ENCODE results near the gene DRAM2.

Gene DRAM2

GRCh38 chr1:111126354-111126753, 13.5 kb downstream of the DRAM2 start:
- H3K36me3 ChIP-seq (ENCODE audit: control insufficient read depth in 2 of 2, insufficient read depth in 1 of 2, low read length in 2 of 2): peaks cover 22 to 58% of the 10 kb centered on the region in 2 experiments
- CTCF ChIA-PET: no interaction called here

DNA sequence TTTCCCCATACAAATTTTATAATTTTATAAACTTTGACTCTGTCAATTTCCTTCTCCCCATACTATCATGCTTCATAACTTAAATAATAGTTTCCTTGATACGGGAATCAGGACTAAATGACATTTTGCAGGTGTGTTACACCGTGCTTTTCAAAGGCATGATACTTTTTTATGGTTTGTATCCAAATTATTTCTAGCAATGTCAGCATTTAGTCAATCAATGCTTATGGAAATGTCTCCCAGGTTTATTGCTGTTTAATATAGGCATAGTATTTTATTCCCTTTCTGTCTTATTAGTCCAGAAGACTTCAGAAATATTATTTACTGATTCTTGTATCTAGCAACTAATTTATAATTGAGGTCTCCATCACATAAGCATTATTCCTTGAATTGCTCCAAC, 23.4 kb downstream of the DRAM2 start:
- Histone ChIP-seq H3K36me3 (ENCODE audit: control insufficient read depth in 2 of 2, insufficient read depth in 1 of 2, low read length in 2 of 2) (peaks cover 22 to 57% of the 10 kb centered on the region in 2 experiments), H3K4me3 (ENCODE audit: low read depth, low read length) (no peak overlapping the region), H3K9me3 (ENCODE audit: control insufficient read depth, insufficient read depth, low read depth, low read length) (no peaks in the 10 kb centered on the region), H3K27ac (ENCODE audit: extremely low read depth, low read depth, low read length) (no peak overlapping the region), H3K4me1 (ENCODE audit: control insufficient read depth, insufficient read depth, low read length) (no peaks in the 10 kb centered on the region)
- CTCF ChIA-PET: no interaction called here
- POLR2A ChIA-PET: no interaction called here
- no peak for TF ChIP-seq ZNF639 (tag by site-specific recombination; IDR thresholded peaks at IDR 0.05)
- no peak for TF ChIP-seq ZNF23 (tag by site-specific recombination; IDR thresholded peaks at IDR 0.05; ENCODE audit: borderline replicate concordance)
- no peak for TF ChIP-seq PRDM2 (tag by site-specific recombination; IDR thresholded peaks at IDR 0.05; ENCODE audit: borderline replicate concordance)
- no peak for TF ChIP-seq ZNF473 (tag by site-specific recombination; IDR thresholded peaks at IDR 0.05)
- no peak for TF ChIP-seq SP2 (tag by site-specific recombination; IDR thresholded peaks at IDR 0.05)
- TF ChIP-seq ZNF175 (tag by site-specific recombination; IDR thresholded peaks at IDR 0.05): no peak
- no peak for TF ChIP-seq ZNF404 (tag by site-specific recombination; IDR thresholded peaks at IDR 0.05)
- TF ChIP-seq ZNF211 (tag by site-specific recombination; IDR thresholded peaks at IDR 0.05; ENCODE audit: low read depth): no peak
- no peak for TF ChIP-seq MZF1 (tag by site-specific recombination; IDR thresholded peaks at IDR 0.05; ENCODE audit: borderline replicate concordance)
- TF ChIP-seq, protein P1, sequence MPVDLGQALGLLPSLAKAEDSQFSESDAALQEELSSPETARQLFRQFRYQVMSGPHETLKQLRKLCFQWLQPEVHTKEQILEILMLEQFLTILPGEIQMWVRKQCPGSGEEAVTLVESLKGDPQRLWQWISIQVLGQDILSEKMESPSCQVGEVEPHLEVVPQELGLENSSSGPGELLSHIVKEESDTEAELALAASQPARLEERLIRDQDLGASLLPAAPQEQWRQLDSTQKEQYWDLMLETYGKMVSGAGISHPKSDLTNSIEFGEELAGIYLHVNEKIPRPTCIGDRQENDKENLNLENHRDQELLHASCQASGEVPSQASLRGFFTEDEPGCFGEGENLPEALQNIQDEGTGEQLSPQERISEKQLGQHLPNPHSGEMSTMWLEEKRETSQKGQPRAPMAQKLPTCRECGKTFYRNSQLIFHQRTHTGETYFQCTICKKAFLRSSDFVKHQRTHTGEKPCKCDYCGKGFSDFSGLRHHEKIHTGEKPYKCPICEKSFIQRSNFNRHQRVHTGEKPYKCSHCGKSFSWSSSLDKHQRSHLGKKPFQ (tag by site-specific recombination; IDR thresholded peaks at IDR 0.05): no peak
- no peak for TF ChIP-seq SP7 (tag by site-specific recombination; IDR thresholded peaks at IDR 0.05)
- TF ChIP-seq ZNF10 (tag by site-specific recombination; IDR thresholded peaks at IDR 0.05): no peak

More at GRCh38 chr1:111126354-111126753, 13.5 kb downstream of the DRAM2 start:
- no peaks in the 10 kb centered on the region for H3K9me3 ChIP-seq (ENCODE audit: control insufficient read depth, insufficient read depth, low read depth, low read length)
- TF ChIP-seq ZBTB11 (tag by site-specific recombination; conservative IDR thresholded peaks at IDR 0.05; ENCODE audit: low read depth) (no peak), ZNF266 (tag by site-specific recombination; IDR thresholded peaks at IDR 0.05; ENCODE audit: low read depth) (no peak), ZNF19 (tag by site-specific recombination; IDR thresholded peaks at IDR 0.05; ENCODE audit: low read depth) (no peak), OVOL3 (tag by site-specific recombination; IDR thresholded peaks at IDR 0.05) (no peak), ZNF664 (tag by site-specific recombination; IDR thresholded peaks at IDR 0.05) (no peak), ZNF654 (tag by site-specific recombination; IDR thresholded peaks at IDR 0.05; ENCODE audit: low read depth) (no peak), ZNF701 (tag by site-specific recombination; IDR thresholded peaks at IDR 0.05) (no peak), ZNF362 (tag by site-specific recombination; IDR thresholded peaks at IDR 0.05) (no peak), OSR2 (tag by site-specific recombination; IDR thresholded peaks at IDR 0.05) (no peak), FEZF1 (tag by site-specific recombination; IDR thresholded peaks at IDR 0.05) (no peak)
- no peaks in the 10 kb centered on the region for H3K4me1 ChIP-seq (ENCODE audit: control insufficient read depth, insufficient read depth, low read length)
- H3K27ac ChIP-seq (ENCODE audit: extremely low read depth, low read depth, low read length): no peak overlapping the region
- POLR2A ChIA-PET: no interaction called here
- H3K4me3 ChIP-seq (ENCODE audit: low read depth, low read length): no peak overlapping the region

All from HEK293 (cell line).